ENCODE measurements around the gene MAP3K4. TPM values are rescaled to one million over a fixed set of nuclear protein-coding genes. Genes with fewer than 3 reads are reported as not detected.

The MAP3K4 gene
- total RNA-seq, 1 experiment from 2014 or later: 54.3 TPM

GRCh38 chr6:161035981-161036263 is 44.4 kb downstream of the MAP3K4 start:
- no CpG with 5 or more reads among the region's 3 CpGs for WGBS (ENCODE audit: extremely low coverage, insufficient read length, low lambda C conversion rate)
- H3K27ac Mint-ChIP-seq: no peak overlapping the region
- H3K9me3 ChIP-seq (ENCODE audit: control insufficient read depth, low read depth, low read length): no peaks in the 10 kb centered on the region

More at GRCh38 chr6:161035981-161036263, 44.4 kb downstream of the MAP3K4 start:
- no peak overlapping the region for H3K9ac ChIP-seq (ENCODE audit: extremely low read depth, insufficient read length, low read length)
- H3K9me3 Mint-ChIP-seq: no peaks in the 10 kb centered on the region
- H3K4me3 Mint-ChIP-seq: no peak overlapping the region
- H3K56ac ChIP-seq (ENCODE audit: insufficient read length, low read depth, low read length): no peak overlapping the region
- H2BK12ac ChIP-seq (ENCODE audit: insufficient read length, low read depth, low read length): no peak overlapping the region
- peaks cover 3% of the 10 kb centered on the region; the same call in 1 of the 2 replicates for H3K4me1 ChIP-seq (ENCODE audit: insufficient read depth, low read length)
- H2BK5ac ChIP-seq (ENCODE audit: insufficient read length, low read length): no peak overlapping the region
- peaks cover 4 to 19% (median 15%) of the 10 kb centered on the region in 3 experiments; a peak in 5 of 7 replicates for H3K36me3 Mint-ChIP-seq (ENCODE audit: insufficient read depth in 1 of 3, low read depth in 3 of 3)
- H3K23ac ChIP-seq (ENCODE audit: insufficient read length, low read depth, low read length): no peak overlapping the region
- no peak overlapping the region for H2AFZ ChIP-seq (ENCODE audit: low read length)
- H2BK120ac ChIP-seq (ENCODE audit: low read depth, low read length, poor library complexity, severe bottlenecking): no peak overlapping the region
- H3K27me3 Mint-ChIP-seq (ENCODE audit: low read depth): no peaks in the 10 kb centered on the region
- H3K27ac ChIP-seq (ENCODE audit: insufficient read length, low read depth, low read length): no peak overlapping the region
- no peak overlapping the region for H3K4me2 ChIP-seq (ENCODE audit: insufficient read depth, insufficient read length, low read length)
- no peak overlapping the region for H3K18ac ChIP-seq (ENCODE audit: insufficient read length, low read depth, low read length)
- H3K4me1 Mint-ChIP-seq: peaks cover 16 to 35% of the 10 kb centered on the region in 2 experiments
- no peak overlapping the region for H2BK15ac ChIP-seq (ENCODE audit: low read depth, low read length)
- H3K23me2 ChIP-seq (ENCODE audit: insufficient read length, low read depth, low read length, poor library complexity, severe bottlenecking): no peaks in the 10 kb centered on the region
- H3K79me1 ChIP-seq (ENCODE audit: insufficient read depth, low read depth, low read length, poor library complexity, severe bottlenecking): no peaks in the 10 kb centered on the region
- no peak for TF ChIP-seq CTCF (conservative IDR thresholded peaks at IDR 0.05)
- H3K79me2 ChIP-seq (ENCODE audit: insufficient read depth, low read length): no peaks in the 10 kb centered on the region
- no peak for DNase-seq
- no peaks in the 10 kb centered on the region for H3K27me3 ChIP-seq (ENCODE audit: insufficient read depth, low read length)
- no peak overlapping the region for H3K14ac ChIP-seq (ENCODE audit: insufficient read depth, low read length)
- no peak overlapping the region for H3K4ac ChIP-seq (ENCODE audit: low read depth, low read length)
- H4K91ac ChIP-seq (ENCODE audit: insufficient read length, low read depth, low read length): no peak overlapping the region
- no peaks in the 10 kb centered on the region for H4K20me1 ChIP-seq (ENCODE audit: control insufficient read depth, insufficient read depth, insufficient read length)
- no peak overlapping the region for H3T11ph ChIP-seq (ENCODE audit: low read length)
- H2AK5ac ChIP-seq (ENCODE audit: insufficient read length, low read length): no peak overlapping the region
- H4K5ac ChIP-seq (ENCODE audit: insufficient read length, low read depth, low read length): no peak overlapping the region
- H4K8ac ChIP-seq (replicated peaks; ENCODE audit: insufficient read length, low read depth, low read length): no peak overlapping the region
- H2BK20ac ChIP-seq (ENCODE audit: low read depth, low read length, poor library complexity, severe bottlenecking): no peak overlapping the region
